ENCODE measurements around the gene C19orf38. TPM values are rescaled to one million over a fixed set of nuclear protein-coding genes. Genes with fewer than 3 reads are reported as not detected.
"Not testable (repeated sequence)": the region's sequence is repeated elsewhere in the genome, so short reads cannot be mapped to it uniquely, and the experiment has no call there.

Gene C19orf38
- total RNA-seq, 2 donors from 2014 or later: 0.91 to 6.4 TPM

- Histone ChIP-seq H3K4me3 (no peak overlapping the region), H3K36me3 (no peaks in the 10 kb centered on the region), H3K27me3 (replicated peaks; ENCODE audit: insufficient read depth) (no peaks in the 10 kb centered on the region), H3K27ac (no peak overlapping the region), H3K4me1 (replicated peaks) (no peaks in the 10 kb centered on the region), H3K9me3 (no peaks in the 10 kb centered on the region)
- DNase-seq (ENCODE audit: low spot score): no peak
- 96% methylated on average over 1 of the region's 1 CpG for WGBS
- TF ChIP-seq CTCF (IDR thresholded peaks at IDR 0.05): no peak
- TF ChIP-seq POLR2AphosphoS5 (IDR thresholded peaks at IDR 0.05): no peak
- no peak for TF ChIP-seq POLR2A (IDR thresholded peaks at IDR 0.05)
- intact Hi-C loops (cut with DNase I): loop anchor here (5.0 kb wide), 1 partner anchor 53 kb away; the partner anchor contains the start of genes TIMM29 and YIPF2
Measured at GRCh38 chr19:10874024-10874423, 25.8 kb downstream of the C19orf38 start.

- H3K36me3 ChIP-seq: no peaks in the 10 kb centered on the region
- H3K9me3 ChIP-seq: no peaks in the 10 kb centered on the region
- no peak for TF ChIP-seq POLR2A (IDR thresholded peaks at IDR 0.05)
- TF ChIP-seq POLR2AphosphoS5 (IDR thresholded peaks at IDR 0.05): no peak
- no peak for TF ChIP-seq CTCF (IDR thresholded peaks at IDR 0.05)
- intact Hi-C loops (cut with DNase I): loop anchor here (5.0 kb wide), 1 partner anchor 141 kb away; no protein-coding TSS in a partner anchor
- no peak overlapping the region for H3K27ac ChIP-seq
- WGBS: 69% methylated on average over 10 of the region's 10 CpGs
- no peaks in the 10 kb centered on the region for H3K4me1 ChIP-seq (replicated peaks)
- no peak overlapping the region for H3K4me3 ChIP-seq
- no peaks in the 10 kb centered on the region for H3K27me3 ChIP-seq (replicated peaks; ENCODE audit: insufficient read depth)
- DNase-seq (ENCODE audit: low spot score): no peak
Measured at GRCh38 chr19:10876459-10877240, 28.4 kb downstream of the C19orf38 start.

GRCh38 chr19:10877608-10878007, 29.4 kb downstream of the C19orf38 start:
- DNase-seq (ENCODE audit: low spot score); H3K4me1 ChIP-seq (replicated peaks); H3K27me3 ChIP-seq (replicated peaks; ENCODE audit: insufficient read depth); H3K27ac ChIP-seq; H3K36me3 ChIP-seq; H3K4me3 ChIP-seq; H3K9me3 ChIP-seq: not testable (repeated sequence)
- 94% methylated on average over 9 of the region's 9 CpGs for WGBS
- intact Hi-C loops (cut with DNase I): loop anchor here (5.0 kb wide), 1 partner anchor 140 kb away; no protein-coding TSS in a partner anchor

- intact Hi-C loops (cut with DNase I): loop anchor here (5.0 kb wide), 1 partner anchor 139 kb away; no protein-coding TSS in a partner anchor
- Histone ChIP-seq H3K9me3 (no peaks in the 10 kb centered on the region), H3K36me3 (no peaks in the 10 kb centered on the region), H3K27ac (no peak overlapping the region), H3K27me3 (replicated peaks; ENCODE audit: insufficient read depth) (no peaks in the 10 kb centered on the region), H3K4me3 (no peak overlapping the region), H3K4me1 (replicated peaks) (no peaks in the 10 kb centered on the region)
- TF ChIP-seq POLR2A (IDR thresholded peaks at IDR 0.05) (no peak), POLR2AphosphoS5 (IDR thresholded peaks at IDR 0.05) (no peak), CTCF (IDR thresholded peaks at IDR 0.05) (no peak)
- 81% methylated on average over 3 of the region's 3 CpGs for WGBS
- no peak for DNase-seq (ENCODE audit: low spot score)
Measured at GRCh38 chr19:10878253-10878652, 30.0 kb downstream of the C19orf38 start.

- Histone ChIP-seq H3K4me3 (no peak overlapping the region), H3K4me1 (replicated peaks) (no peaks in the 10 kb centered on the region), H3K27ac (no peak overlapping the region), H3K9me3 (no peaks in the 10 kb centered on the region), H3K36me3 (no peaks in the 10 kb centered on the region), H3K27me3 (replicated peaks; ENCODE audit: insufficient read depth) (no peaks in the 10 kb centered on the region)
- whole genome bisulfite sequencing: 80% methylated on average over 14 of the region's 14 CpGs
- intact Hi-C loops (cut with DNase I): no loop called here
- no peak for TF ChIP-seq POLR2AphosphoS5 (IDR thresholded peaks at IDR 0.05)
- TF ChIP-seq POLR2A (IDR thresholded peaks at IDR 0.05): no peak
- TF ChIP-seq CTCF (IDR thresholded peaks at IDR 0.05): no peak
- DNase-seq (ENCODE audit: low spot score): no peak
Measured at GRCh38 chr19:10881403-10882107, 33.3 kb downstream of the C19orf38 start.
